NCI-H748 (cell line): ENCODE results near the gene ZBTB45.
"Not testable (repeated sequence)": the region's sequence is repeated elsewhere in the genome, so short reads cannot be mapped to it uniquely, and the experiment has no call there.

Experiments
- DNase-seq: peaks from one replicate; lab custom pipeline; 2025; ENCODE audit not compliant: unreplicated experiment; lab: John Stamatoyannopoulos, UW

Gene ZBTB45

DNA sequence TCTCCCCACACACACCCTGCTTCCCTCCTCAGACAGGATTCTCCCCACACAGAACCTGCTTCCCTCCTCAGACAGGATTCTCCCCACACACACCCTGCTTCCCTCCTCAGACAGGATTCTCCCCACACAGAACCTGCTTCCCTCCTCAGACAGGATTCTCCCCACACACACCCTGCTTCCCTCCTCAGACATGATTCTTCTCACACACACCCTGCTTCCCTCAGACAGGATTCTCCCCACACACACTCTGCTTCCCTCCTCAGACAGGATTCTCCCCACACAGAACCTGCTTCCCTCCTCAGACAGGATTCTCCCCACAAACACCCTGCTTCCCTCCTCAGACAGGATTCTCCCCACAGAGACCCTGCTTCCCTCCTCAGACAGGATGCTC lies 19.6 kb upstream of the ZBTB45 start:
- not testable (repeated sequence) for DNase-seq

DNA sequence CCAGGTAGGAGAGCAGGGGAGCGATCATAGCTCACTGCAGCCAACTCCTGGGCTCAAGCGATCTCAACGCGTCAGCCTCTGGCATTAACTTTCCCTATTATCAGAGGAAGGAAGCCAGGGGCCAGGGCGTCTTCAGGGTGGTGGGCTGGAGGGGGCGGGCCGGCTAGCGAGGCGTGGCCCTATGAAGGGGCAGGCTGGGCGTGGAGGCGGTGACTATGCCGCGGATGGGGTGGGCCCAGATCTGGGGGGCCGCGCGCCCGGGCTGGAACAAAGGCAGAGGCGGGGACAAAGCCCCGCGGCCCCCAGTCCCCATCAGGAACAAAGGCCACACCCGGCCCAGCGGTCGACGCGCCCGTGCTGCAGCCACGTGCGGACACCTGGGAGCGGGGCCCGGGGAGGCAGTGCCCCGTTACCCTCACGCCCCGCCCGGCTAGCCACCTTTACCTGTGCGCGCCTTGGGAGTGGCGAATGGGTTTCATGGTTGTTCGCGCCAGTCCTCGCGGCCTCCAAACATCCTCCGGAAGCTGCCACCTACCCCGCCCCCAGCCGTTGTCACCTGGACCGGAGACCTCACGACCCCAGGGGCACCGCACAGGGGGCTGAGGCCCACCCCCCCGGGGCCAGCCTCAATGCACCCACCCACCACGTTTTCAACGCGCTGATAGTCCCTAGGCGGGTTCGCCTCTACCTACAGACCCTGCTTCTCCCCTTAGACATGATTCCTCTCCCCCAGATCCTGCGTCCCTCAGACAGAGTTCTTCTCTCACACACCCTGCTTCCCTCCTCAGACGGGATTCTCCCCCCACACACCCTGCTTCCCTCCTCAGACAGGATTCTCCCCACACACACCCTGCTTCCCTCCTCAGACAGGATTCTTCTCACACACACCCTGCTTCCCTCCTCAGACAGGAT lies 18.9 kb upstream of the ZBTB45 start:
- DNase-seq, result peak; percentile 96

DNA sequence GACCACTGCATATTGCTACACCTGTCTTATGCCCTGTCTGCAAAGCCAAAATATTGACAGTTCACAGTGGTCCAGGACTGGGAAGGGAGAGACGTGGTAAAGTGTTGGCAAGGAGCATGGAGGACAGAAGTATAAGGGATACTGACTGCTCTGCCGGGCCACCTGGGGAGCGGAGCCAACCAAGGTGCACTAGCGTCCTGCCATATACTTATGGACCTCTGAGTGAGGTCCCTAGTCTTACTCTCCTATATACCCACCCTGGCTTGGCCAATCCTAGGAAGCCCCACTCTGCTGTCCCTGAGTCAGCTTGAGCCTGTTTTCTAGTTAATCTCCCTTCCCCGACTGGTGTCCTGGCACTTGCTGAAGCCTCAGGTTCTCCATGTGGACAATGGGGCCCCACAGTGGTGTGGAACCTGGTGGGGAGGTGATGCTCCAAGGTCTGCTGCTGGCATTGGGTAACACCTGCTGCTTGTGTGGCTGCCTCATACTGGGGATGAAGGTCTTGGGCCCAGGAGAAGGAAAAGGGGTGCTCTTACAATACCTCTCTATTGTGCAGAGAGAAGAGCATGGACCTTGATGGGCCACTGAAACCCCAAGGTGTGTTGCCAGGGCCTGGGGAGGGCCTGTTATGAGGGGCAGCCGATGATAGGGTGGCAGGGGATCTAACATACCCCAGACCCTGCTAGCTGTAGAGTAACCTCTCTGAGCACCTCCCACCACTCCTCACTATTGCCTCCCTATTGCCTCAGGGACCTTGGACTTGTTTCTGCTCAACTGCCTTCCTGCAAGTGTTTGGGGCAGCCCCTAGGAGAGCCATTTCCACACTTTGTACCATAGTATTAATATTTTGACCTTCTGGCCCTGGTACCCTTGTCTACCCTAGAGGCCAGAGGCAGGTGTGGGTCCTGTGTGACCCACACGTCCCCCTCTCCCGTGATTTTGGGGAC lies 17.5 kb upstream of the ZBTB45 start:
- DNase-seq, result no peak

DNA sequence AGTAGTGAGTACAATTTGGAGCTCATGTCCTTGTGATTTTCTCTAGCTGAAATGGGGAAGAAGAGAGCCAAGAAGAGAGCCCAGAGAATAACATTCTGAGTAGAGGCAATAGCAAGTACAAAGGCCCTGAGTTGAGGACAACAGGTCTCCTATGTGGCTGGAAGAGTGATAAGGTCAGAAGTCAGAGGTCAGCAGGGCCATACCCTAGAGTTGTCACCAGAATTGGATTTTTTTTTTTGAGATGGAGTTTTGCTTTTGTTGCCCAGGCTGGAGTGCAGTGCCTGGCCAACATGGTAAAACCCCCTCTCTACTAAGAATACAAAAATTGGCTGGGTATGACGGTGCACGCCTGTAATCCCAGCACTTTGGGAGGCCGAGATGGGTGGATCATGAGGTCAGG lies 16.2 kb upstream of the ZBTB45 start:
- no peak for DNase-seq

DNA sequence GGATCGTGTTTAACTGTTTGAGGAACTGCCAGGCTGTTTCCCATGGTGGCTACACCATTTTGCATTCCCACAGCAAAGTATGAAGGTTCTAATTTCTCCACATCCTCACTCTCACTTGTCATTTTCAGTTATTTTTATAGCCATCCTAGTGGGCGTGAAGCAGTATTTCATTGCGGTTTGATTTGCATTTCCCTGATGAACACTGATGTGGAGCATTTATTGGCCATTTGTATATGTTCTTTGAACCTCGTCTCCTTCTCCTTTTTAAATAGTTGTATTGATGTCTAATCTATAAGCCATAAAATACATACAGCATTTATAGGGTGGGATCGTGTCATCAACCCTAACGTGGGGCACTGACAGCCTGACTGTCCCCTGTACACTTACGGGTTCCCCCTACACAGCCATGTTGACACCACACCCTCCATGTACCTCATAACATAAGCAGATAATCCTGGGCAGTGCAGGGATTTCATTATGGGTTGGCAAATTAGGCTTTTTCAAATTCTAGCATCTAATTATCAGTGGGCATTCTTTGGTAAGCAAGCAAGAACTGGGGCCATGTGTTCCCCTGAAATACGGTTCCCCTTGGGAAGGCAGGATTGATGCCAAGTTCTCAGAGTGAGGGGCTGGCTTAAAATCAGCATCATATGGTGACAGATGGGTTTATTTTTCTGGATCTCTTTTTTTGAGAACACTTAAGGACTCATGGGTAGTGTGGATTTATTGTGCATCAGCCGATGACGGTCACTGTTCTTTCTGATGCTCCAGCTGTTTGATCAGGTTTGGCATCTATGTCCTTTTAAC lies 11.6 kb upstream of the ZBTB45 start:
- no peak for DNase-seq

DNA sequence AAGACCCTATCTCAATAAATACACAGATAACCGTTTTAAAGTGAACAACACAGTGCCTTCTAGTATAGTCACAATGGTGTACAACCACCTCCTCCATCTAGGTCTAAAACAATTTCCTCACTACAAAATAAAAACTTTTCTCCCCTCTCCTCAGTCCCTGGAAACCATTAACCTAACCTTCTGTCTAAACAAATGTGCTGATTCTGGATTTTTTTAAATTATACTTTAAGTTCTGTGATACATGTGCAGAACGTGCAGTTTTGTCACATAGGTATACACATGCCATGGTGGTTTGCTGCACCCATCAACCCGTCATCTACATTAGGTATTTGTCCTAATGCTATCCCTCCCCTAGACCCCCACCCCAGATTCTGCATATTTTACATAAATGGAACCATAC lies 9.8 kb upstream of the ZBTB45 start:
- DNase-seq, result no peak

DNA sequence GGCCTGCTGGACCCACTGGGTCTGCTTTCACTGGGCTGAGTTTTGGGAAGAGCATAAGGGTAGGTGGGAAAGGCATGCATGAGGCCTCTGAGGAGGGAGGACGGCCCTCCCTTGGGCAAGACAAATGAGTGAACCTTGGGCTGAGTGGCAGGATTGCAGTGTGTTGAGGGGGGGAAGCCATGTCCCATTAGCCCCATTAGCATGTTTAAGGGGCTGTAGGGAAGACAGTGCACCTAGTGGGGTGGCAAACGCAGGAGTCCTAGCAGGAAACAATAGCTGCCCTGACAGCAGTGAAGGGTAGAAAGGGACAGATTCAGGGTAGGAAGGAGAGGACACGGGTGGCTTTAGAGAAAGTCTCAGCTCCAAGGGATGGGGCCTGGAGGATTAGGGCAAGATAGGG lies 3.1 kb upstream of the ZBTB45 start:
- no peak for DNase-seq

DNA sequence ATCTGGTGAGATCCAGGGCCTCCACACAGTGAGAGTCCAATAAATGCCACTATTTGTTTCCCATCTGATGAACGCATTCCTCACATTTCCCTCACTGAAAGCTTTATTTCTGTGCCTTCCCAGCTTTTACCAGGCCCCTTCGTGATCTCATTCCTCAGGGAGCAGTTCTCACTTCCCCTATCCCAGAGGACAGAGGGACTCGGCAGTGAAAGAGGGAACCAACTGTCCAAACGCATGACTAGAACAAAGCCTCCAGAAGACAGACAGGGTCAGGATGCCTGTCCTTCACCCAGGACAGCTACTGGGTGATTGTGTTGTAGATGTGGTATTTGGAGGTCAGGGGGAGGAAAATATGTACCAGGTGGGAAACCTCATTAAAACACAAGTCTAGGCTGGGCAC lies 2.0 kb upstream of the ZBTB45 start:
- DNase-seq, result no peak

DNA sequence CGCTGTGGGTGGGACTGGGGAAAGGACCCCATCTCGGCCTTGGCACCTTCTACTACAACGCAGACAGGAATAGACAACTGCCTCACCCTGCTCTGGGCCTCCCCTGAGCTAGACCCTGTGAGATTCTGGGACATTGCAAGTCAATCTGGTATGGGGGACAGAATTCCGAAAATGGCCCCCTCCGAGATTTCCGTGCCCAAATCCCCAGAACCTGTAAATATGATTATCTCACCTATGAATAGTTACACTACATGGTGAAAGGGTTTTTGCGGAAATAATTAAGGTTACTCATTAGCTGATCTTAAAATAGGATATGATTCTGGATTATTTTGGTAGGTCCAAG lies 618 bp upstream of the ZBTB45 start:
- DNase-seq, result no peak

DNA sequence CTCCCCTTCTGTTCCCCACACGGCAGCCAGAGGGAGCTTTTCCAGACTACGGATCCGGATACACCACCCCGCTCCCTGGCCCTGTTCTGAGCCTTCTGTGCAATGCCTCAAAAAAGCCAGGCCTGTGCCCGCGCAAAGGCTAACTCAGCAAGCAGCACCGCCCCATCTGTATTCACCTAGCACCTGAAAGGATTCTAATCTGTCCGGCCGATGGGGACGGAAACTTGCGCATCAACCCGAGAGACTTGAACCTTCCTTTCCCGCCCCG lies 589 bp downstream of the ZBTB45 start:
- DNase-seq, result peak; percentile 91

DNA sequence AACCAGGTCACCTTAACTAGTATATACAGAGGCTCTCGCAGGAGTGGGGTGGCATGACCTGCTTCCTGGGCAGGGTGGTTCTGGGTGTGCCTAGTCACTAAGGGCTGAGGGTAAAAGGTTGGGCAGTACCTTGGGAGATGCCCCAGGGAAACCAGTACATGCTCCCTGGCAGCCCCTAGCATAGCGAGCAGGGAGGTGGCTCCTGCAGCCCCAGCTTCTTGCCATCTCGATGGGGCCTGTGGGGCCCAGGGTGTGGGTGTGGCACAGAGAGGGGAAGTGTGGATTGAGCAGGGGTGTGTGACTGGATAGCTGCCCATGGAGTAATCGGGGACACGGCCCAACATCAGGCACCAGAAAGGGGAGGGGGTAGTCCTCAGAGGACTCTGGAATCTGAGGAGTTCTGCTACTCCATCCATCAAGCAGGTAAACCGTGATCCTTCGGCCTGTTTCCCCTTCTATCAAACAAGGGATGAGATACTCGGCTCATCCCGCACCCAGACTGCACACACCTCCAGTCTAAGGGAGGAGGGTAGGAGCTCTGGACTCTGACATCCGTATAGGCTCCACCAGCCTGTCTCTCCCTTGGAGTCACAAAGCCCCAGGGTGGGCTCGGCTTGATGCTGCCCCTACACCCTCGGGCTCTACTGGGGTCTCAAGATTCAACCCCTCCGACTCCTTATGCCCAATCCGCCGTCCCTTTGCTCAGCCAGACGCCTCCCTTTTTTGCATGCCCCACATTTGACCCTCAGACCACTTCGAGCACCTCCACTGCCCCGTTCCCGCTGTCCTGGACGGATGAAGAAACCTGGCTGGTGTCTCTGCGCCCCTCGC lies 1.1 kb downstream of the ZBTB45 start:
- DNase-seq, result peak; percentile 57

DNA sequence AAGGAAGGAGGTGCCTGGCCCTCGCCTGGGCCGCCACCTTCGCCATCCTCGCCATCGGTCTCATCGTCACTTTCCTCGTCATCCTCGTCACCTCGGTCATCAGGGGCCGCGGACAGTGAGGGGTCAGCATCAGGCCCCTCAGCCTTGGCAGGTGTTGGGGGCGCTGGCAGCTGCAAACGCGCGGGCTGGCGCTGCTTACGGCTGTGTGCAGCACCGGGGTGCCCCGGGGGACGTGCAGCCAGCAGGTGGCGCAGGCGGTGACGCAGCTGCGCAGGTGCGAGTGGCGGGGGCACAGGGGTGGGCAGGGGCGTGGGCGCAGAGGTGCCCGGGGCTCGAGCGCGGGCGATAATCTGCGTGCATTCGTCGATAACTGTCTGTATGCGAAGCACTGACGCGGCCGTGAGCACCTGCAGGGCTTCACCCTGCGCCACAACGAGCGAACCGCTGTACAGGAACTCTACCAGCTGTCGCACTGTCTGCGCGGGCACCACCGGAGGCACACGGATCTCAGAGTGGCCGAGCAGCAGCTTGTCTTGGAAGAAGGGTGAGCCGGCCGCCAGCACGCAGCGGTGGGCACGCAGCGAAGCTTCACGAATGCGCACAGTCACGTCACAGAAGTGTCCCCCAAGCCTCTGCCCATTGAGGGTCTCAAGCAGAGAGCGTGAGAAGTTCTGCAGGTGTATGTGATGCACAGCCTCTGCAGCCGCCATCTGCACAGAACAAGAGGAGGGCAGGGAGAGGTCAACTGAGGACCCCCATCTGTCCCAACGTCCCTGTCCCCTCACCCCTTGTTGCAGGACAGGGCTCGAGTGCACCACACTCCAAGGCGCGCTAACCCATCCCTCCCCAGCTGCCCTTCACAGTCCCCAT lies 2.4 kb downstream of the ZBTB45 start:
- DNase-seq, result no peak

DNA sequence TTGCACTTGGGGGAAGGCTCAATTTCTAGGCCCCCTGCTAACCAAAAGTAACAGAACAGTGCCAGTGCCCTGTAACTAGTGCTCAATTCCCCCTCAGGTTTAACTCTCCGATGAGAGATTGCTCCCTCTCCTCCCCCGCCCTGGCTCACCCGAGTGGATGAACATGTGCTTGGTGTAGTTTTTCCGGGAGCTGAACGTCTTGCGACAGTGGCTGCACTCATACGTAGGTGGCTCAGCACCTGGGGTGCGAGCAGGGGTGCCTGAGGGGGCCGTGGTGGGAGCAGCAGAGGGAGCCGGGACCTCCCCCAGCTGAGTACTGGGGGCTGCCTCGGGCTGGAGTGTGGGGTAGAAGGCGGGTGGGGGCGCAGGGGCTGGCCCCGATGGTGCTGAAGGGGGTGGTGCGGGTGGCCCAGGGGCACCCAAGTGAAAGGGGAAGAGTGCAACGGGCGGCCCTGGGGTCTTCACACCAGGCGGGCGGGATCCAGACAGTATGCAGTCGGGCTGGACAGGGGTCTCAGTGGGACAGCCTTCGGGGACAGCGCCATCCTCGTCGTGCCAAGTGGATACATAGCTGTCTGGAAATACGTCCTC lies 3.3 kb downstream of the ZBTB45 start:
- DNase-seq, result no peak

DNA sequence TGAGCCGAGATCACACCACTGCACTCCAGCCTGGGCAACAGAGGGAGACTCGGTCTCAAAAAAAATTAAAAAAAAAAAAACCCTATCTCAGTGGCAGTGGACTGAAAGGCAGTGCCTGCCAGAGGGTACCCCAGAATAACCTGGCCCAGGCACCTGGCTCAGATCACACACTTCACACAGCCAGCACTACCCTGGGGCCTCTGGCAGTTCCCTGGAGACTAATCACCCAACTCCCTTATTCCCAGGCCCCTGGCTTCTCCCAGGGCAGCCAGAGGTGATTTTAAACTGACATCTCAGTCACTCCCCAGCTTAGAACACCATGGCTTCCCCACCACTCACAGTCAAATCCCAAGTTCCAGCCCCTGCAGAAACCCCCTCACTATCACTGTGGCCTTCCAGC lies 4.4 kb downstream of the ZBTB45 start:
- no peak for DNase-seq

DNA sequence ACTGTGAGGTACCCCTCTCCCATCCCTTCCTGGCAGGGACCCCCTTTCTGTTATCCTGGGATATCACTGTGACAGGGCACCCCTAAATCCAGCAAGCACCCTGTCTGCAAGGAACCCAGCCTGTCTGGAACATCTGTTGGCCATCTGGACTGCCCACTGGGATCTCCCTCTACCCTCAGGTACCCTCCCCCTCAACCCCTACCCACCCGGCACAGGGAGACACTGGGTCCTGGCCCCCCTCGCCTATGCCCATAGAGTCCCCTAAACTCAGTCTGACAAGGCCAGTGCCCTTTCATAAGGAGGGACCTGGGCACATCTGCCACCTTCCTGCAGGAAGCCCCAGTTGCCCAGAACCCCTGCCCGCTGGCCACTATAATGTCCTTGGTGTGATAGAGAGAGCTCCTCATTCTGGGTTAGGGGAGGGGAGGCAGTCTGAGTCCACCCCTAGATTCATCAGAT lies 5.0 kb downstream of the ZBTB45 start:
- no peak for DNase-seq

DNA sequence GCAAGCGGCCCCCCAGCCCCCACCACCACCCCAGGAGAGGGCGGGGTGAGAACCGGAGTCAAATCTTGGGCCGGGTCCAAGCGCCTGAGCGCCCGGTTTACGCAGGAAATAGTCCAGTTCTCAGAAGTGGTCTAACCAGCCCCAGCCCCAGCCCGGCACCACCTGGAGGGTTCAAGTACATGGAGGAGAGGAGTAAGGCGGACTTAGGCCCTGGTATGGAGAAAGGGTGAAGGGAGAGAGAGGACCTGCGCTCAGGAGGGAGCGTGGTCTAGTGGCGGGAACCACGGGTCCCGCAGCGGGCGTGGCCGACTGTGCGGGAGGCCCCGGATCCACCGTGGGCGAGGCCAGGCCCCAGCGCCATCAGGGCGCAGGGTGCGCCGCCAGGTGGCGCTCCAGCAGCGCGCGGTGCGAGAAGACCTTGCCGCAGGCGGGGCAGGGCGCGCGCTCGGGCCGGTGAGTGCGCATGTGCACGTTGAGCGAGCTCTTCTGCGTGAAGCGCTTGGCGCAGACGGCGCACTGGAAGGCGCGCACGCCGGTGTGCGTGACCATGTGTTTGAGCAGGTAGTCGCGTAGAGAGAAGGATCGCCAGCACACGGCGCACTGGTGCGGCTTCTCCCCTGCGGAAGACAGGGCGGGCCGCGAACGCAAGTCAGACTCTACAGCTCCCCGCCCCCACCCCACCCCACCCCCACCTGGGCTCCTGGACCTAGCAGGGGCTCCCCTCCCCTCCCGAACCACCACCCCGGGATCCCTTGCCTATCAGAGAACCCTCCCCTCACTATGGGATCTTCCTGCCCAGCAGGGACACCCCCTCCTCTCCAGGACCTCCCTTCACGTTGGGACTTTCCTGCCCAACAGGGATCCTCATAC lies 5.7 kb downstream of the ZBTB45 start:
- peak; percentile 99 for DNase-seq

DNA sequence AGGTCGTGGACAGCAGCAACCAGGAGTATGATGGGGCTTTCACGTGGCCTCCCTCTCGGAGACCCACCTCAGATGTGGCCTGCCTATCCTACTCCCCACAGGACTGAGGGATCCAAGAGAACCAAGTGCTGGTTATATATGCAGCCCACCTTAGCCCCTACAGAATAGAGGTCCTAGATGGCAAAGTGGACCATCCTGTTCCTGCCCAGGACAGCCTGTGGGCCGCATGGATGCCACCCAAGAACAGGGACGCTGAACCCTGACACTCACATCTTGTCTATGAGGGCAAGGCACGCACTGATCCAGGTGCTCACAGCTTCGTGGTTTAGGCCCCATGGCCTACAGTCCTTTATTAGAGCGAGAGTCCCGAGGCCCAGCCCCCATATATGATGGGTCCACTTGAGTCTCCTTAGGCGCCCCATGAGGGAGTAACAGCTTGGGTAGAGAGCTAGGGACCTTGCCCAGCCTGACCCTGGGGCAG lies 6.4 kb downstream of the ZBTB45 start:
- DNase-seq, result no peak
